ENCODE data around the gene TRPV6.

TRPV6 gene

DNA sequence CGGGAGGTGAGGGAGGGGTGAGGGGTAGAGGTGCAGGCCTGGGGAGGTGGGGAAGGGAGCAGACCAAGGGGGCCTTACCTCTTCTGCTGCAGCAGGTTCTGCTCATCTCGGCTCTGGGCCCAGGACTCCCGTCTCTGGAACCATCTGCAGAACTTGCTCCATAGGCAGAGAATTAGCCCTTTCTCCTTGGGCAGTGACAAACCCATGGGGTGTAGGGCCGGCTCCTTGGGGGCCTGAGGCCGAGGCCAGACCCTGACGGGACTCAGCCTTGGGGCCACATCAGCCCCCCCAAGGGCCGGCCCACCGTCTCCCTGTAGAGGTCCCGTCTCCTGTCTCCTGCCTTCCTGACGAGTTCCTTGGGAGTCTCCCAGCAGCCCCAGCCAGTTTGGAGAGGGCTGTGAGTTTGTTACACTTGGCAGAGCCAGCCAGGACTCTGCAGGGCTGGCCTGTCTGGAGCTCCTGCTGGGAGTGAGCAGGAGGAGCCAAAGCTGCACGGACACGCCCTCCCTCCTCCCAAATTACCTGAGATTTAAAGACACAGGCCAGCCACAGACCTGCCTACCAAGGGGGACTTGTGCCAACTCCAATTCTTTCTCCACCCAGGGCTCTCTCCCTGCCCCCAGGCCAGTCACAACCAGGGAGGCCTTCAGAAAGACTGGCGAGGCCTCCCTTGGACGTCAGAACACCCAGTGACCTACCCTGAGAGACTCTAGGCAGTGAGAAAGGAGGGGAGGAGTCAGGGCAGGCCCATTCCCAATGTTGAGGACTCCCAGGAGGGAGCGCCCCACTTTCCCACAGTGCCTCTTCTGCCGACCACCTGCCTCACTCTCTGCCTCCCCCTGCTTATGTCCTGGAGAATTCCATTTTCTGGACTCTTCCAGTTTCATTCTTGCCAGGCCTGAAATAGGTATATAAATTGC is at the start of gene TRPV6:
Gene TRPV6, minus strand, starts transcription at position 435 of the 920 bp plus-strand sequence.
- Mint-ChIP-seq H3K9me3 (no peaks in the 10 kb centered on the region), H3K27ac (no peak within 1 kb of the TSS), H3K4me3 (no peak within 1 kb of the TSS), H3K27me3 (peaks cover 3% of the 10 kb centered on the region), H3K36me3 (ENCODE audit: low read depth) (no peaks in the 10 kb centered on the region), H3K4me1 (ENCODE audit: low read depth) (no peaks in the 10 kb centered on the region)
- peak; percentile 20 for DNase-seq

DNA sequence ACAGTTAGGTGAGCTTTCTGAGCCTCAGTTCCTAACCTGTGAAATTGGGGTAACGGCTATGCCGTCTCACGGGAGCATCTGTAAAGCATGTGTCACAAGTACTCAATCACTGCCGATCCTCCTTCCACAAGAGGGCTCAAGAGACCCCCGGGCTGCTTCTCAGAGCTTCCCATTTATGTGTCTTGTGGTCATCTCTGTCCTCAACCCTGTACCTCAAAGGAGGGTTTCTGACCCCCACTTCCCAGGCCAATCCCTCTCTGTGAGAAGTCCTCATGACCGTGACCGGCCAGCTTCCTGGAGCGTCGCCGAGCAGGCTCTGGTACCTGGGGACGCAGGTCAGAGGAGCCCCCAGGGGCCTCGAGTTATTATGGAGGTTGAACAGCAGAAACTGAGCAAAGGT is 48.5 kb upstream of the TRPV6 start:
- no peak overlapping the region for H3K4me3 Mint-ChIP-seq
- H3K4me1 Mint-ChIP-seq (ENCODE audit: low read depth) = no peaks in the 10 kb centered on the region
- DNase-seq = no peak
- no peaks in the 10 kb centered on the region for H3K36me3 Mint-ChIP-seq (ENCODE audit: low read depth)
- H3K27me3 Mint-ChIP-seq = peaks cover 4% of the 10 kb centered on the region
- no peak overlapping the region for H3K27ac Mint-ChIP-seq
- no peaks in the 10 kb centered on the region for H3K9me3 Mint-ChIP-seq

DNA sequence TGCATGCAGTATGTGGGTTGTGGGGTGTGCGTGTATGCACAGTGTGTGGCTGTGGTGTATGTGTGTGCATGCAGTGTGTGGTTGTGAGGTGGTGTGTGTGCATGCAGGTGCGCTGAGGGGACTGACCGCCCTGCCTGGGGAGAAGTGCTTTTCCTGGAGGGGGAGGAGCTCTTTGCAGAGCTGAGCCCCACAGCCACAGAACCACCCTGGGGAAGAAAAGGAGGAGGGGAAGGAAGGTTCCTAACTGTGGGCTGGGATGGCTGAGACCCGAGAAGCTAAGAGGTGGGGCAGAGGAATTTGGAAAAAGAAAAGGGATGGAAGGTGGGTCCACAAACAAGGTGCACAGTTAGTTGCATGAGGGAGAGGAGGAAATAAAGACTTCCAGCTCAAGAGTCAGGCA is 48.1 kb upstream of the TRPV6 start, which contains the start of gene TRPV5:
Gene TRPV5, minus strand, starts transcription at position 123 of the 400 bp plus-strand sequence. CDS start 287 bp downstream, outside the sequence.
- Mint-ChIP-seq H3K27ac (no peak within 1 kb of the TSS), H3K27me3 (peaks cover 4% of the 10 kb centered on the region), H3K9me3 (no peaks in the 10 kb centered on the region), H3K4me1 (ENCODE audit: low read depth) (no peaks in the 10 kb centered on the region), H3K36me3 (ENCODE audit: low read depth) (no peaks in the 10 kb centered on the region), H3K4me3 (no peak within 1 kb of the TSS)
- no peak for DNase-seq

DNA sequence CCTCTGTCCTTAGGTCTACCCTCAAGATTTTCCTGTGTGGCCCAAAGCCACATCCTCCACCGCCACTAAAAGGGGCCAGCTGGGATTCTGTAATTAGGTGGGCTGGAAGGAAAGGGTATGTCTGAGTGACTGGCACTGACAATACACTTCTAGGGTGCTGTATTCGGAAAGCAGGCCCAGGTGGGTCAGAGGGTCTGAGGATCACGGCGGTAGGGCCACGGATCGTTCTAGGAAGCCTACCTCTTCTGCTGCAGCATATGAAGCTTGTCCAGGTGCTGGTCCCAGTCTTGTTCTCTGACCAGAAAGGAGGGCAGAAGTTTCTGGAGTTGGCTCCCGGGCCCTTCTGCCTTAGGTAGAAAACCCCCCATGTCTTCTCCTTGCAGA is 47.5 kb upstream of the TRPV6 start:
- DNase-seq = no peak
- no peaks in the 10 kb centered on the region for H3K9me3 Mint-ChIP-seq
- H3K4me1 Mint-ChIP-seq (ENCODE audit: low read depth) = no peaks in the 10 kb centered on the region
- peaks cover 4% of the 10 kb centered on the region for H3K27me3 Mint-ChIP-seq
- H3K4me3 Mint-ChIP-seq = no peak overlapping the region
- no peak overlapping the region for H3K27ac Mint-ChIP-seq
- H3K36me3 Mint-ChIP-seq (ENCODE audit: low read depth) = no peaks in the 10 kb centered on the region

DNA sequence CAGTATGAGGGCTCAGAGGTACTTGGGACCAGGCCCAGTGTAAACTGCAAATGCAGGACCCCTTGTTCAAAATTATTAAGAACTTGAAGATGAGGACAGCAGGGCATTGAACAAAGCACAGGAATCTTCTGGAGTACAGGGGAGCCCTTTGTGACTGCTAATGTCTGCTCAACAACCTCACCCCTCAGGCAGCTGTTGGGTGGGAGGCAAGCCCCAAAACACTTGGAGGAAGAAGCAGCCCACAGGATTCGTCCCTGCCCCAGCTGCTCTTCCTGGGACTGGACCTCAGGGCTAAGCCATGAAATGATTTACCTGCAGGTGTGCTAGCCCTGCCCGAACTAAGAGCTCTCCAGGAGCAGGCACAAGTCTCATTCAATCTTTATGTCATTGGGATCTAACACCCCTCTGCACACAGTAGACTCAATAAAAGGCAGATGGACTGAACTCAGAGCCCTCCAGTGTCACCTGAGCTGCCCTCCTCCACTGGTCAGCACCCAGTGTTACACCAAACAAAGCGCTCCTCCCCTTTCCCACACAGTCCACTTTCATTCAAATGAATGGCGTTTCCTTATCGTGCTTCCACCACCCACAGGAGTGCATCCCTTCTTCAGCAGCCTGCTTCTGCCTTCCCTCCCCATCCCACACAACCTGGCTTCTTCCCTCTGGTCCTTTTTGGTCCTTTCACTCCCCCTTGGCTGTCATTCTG is 47.0 kb upstream of the TRPV6 start:
- Mint-ChIP-seq H3K36me3 (ENCODE audit: low read depth) (no peaks in the 10 kb centered on the region), H3K27ac (no peak overlapping the region), H3K27me3 (peaks cover 2% of the 10 kb centered on the region), H3K4me3 (no peak overlapping the region), H3K9me3 (no peaks in the 10 kb centered on the region), H3K4me1 (ENCODE audit: low read depth) (no peaks in the 10 kb centered on the region)
- no peak for DNase-seq

DNA sequence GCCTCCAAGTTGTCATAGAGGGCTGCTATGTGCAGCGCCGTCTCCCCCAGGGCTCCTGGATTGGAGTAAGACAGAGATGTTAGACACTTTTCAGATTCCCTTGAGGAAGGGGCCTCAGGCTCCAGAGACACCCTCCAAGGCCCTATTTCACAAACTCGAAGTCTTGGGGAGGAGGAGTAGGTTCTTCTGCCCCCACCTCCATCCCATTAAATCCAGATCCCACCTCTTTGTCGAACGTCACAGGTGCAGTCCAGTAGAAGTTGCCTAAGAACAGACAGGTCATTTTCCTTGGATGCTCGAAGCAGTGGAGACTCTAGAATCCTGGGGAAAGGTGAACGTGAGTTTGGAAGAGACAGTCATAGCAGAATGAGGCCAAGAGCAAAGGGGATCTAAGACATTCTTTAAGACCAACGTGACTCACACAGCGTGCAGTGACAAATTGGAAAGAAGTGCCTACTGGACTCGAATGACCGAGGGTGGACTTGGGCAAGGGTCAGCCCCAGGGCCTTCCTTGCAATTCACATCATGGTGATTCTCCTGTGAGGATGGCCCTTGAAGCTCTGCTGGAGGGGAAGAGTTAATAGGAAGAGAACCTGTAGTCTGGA is 44.7 kb upstream of the TRPV6 start:
- no peaks in the 10 kb centered on the region for H3K4me1 Mint-ChIP-seq (ENCODE audit: low read depth)
- no peak overlapping the region for H3K4me3 Mint-ChIP-seq
- no peak overlapping the region for H3K27ac Mint-ChIP-seq
- DNase-seq = no peak
- no peaks in the 10 kb centered on the region for H3K36me3 Mint-ChIP-seq (ENCODE audit: low read depth)
- H3K9me3 Mint-ChIP-seq = no peaks in the 10 kb centered on the region
- H3K27me3 Mint-ChIP-seq = peaks cover 2% of the 10 kb centered on the region

DNA sequence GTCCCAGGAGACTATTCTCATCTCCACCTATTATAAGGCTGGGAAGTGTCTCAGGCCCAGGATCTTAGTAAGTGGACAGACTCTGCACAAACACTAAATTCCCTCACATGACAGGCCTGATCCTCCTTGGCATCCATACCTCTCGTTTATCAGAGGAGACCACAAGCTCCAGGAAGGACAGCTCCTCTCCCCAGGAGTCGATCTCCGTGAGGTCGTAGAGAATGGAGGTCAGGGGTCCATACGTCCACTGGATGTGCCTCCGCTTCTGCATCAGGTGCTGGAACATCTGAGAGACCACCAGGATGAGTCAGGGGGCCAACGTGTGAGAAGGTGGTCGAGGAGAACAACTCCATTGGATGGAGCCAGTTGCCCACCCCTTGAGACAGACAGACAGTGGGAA is 42.4 kb upstream of the TRPV6 start:
- Mint-ChIP-seq H3K27ac (no peak overlapping the region), H3K36me3 (ENCODE audit: low read depth) (no peaks in the 10 kb centered on the region), H3K4me3 (no peak overlapping the region), H3K27me3 (no peaks in the 10 kb centered on the region), H3K9me3 (no peaks in the 10 kb centered on the region), H3K4me1 (ENCODE audit: low read depth) (no peaks in the 10 kb centered on the region)
- no peak for DNase-seq

DNA sequence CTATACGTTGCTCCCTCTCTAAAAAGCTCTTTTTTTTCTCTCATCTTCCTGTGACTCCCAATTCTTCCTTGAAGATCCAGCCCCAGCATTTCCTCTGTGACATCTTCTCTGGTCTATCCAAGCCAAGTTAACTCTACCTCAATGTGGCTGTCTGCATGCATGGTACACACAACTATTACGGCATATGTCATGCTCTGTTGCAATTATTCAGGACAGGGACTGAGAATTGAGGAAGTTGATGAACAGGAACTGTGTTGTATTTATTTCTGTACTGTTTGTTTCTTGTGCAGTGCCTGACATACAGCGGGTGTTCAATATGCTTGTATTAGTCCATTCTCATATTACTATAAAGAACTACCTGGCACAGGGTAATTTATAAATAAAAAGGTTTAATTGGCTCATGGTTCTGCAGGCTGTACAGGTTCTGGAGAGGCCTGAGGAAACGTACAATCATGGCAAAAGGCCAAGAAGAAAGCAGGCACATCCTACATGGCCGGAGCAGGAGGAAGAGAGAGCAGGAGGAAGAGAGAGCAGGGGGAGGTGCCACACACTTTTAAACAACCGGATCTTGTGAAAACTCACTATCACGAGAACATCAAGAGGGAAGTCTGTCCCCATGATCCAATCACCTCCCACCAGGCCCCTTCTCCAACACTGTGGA is 41.7 kb upstream of the TRPV6 start:
- Mint-ChIP-seq H3K4me1 (ENCODE audit: low read depth) (no peaks in the 10 kb centered on the region), H3K36me3 (ENCODE audit: low read depth) (no peaks in the 10 kb centered on the region), H3K27ac (no peak overlapping the region), H3K4me3 (no peak overlapping the region), H3K9me3 (no peaks in the 10 kb centered on the region), H3K27me3 (no peaks in the 10 kb centered on the region)
- no peak for DNase-seq

DNA sequence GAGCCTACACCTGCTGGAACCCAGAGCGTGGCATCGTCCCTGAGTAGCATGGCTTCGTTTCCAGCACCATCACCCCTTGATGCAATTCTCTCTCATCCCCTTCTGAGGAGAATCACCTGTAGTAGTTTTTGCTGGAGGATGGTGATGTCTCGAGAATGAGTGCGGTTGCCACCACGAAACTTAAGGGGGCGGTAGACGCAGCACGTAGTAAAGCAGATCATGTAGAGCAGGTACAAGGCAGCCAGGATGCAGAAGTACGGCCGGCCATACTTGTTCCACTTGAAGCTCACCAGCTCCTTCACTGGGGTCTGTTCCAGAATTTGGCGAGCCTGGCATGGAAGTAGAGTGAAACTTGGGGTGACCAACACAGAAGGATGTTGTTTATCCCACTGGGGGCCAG is 39.9 kb upstream of the TRPV6 start:
- Mint-ChIP-seq H3K36me3 (ENCODE audit: low read depth) (no peaks in the 10 kb centered on the region), H3K4me1 (ENCODE audit: low read depth) (no peaks in the 10 kb centered on the region), H3K27me3 (peaks cover 2% of the 10 kb centered on the region), H3K27ac (no peak overlapping the region), H3K4me3 (no peak overlapping the region), H3K9me3 (no peaks in the 10 kb centered on the region)
- DNase-seq = no peak

DNA sequence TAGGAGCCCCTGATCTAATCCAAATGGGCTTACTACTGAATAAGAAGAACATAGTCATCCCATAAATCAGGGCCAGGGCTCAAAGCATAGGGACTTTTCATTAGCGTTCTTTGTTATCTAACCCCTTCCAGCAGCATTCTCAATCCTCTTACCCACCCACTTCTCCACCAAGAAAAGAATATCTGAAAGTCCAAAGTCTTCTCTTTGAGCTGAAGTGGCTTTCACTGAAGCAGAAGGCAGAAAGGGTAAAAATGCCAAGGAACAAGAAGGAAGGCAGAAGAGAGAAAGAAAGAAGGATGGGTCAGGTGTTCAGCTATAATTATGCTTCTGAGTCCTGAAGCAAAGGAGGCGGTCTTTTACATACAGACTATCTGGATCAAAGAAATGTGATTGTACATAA is 37.8 kb upstream of the TRPV6 start:
- H3K4me1 Mint-ChIP-seq (ENCODE audit: low read depth) = no peaks in the 10 kb centered on the region
- peaks cover 2% of the 10 kb centered on the region for H3K27me3 Mint-ChIP-seq
- no peaks in the 10 kb centered on the region for H3K9me3 Mint-ChIP-seq
- no peak overlapping the region for H3K4me3 Mint-ChIP-seq
- no peak overlapping the region for H3K27ac Mint-ChIP-seq
- H3K36me3 Mint-ChIP-seq (ENCODE audit: low read depth) = no peaks in the 10 kb centered on the region
- DNase-seq = no peak

DNA sequence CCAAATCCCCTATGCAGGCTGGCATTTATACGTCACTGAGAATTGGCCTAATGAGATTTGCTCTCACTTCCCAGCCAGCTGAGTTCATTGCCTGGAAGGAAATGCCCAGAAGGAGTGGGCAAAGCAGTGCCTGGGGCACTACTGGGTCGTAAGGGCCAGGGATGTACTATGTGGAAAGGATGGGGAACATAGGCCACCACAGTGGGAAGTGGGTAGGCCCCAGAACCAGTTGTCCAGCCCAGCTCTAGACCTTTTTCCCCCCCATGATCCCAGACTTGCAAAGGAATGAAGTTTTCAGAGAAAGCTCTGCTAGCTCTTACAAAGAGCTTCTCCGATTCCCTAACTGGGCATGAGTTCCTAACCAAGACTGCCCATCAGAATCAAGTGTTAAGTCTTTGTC is 34.1 kb upstream of the TRPV6 start:
- Mint-ChIP-seq H3K27me3 (peaks cover 2% of the 10 kb centered on the region), H3K27ac (no peak overlapping the region), H3K4me1 (ENCODE audit: low read depth) (no peaks in the 10 kb centered on the region), H3K36me3 (ENCODE audit: low read depth) (no peaks in the 10 kb centered on the region), H3K4me3 (no peak overlapping the region), H3K9me3 (no peaks in the 10 kb centered on the region)
- DNase-seq = no peak

DNA sequence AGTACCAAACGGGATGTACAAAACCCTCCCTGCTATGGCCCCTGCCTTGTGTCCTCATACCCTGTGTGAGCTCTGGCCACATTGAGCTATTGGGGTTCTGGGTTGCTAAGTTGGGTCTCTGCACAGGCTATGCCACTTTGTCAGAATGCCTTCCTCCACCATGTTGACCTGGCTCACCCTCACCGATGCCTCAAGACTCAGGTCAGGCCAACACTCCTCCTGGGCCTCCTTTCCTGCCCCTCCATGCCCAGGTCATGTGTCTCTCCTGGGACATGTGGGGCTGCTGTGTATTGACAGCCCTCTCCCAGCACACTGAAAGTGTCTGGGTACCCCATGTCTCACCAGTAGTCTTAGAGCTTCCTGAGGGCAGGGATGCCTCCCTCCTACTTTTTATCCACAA is 33.4 kb upstream of the TRPV6 start:
- H3K4me1 Mint-ChIP-seq (ENCODE audit: low read depth) = no peaks in the 10 kb centered on the region
- no peak for DNase-seq
- H3K9me3 Mint-ChIP-seq = no peaks in the 10 kb centered on the region
- H3K27ac Mint-ChIP-seq = no peak overlapping the region
- no peak overlapping the region for H3K4me3 Mint-ChIP-seq
- no peaks in the 10 kb centered on the region for H3K36me3 Mint-ChIP-seq (ENCODE audit: low read depth)
- H3K27me3 Mint-ChIP-seq = peaks cover 2% of the 10 kb centered on the region

DNA sequence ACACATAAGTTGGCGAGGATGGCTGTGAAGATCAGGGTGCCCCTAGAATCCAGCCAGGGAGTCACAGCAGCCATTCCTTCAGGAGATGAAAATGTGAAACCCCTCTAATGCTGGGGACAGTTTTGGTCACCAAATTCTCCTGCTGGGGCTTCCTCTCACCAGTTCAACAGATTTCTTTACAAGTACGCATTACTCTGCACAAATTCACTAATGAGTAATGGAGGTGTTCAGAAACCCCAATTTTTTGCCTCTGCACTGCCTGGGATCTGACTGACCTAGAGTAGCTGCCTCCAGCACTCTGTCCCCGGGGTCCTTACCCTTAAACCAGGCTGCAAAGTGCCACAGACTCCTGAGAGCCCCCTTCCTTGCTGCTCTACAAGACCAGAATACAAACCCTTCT is 31.9 kb upstream of the TRPV6 start:
- Mint-ChIP-seq H3K27ac (no peak overlapping the region), H3K9me3 (no peaks in the 10 kb centered on the region), H3K4me1 (ENCODE audit: low read depth) (no peaks in the 10 kb centered on the region), H3K36me3 (ENCODE audit: low read depth) (no peaks in the 10 kb centered on the region), H3K27me3 (peaks cover 2% of the 10 kb centered on the region), H3K4me3 (no peak overlapping the region)
- DNase-seq = no peak

DNA sequence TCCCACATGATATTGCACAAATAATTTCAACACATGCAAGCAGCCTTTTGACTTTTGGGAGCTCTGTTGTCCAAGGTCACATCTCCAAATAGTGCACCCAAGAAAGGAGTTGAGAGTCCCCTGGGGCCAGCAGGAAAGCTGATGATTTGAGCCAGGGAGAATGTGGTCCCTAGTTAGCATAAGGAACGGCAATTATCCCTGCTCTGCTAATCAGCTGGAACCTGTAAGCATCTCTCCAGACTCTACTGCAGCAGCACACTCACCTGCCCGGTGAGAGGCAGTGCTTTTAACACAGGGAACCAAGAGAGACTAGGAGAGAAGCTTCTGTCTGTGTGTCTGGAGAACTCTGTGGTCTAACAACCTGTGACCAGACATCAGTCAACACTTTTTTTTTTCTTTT is 31.0 kb upstream of the TRPV6 start:
- Mint-ChIP-seq H3K9me3 (no peaks in the 10 kb centered on the region), H3K27ac (no peak overlapping the region), H3K4me3 (no peak overlapping the region), H3K27me3 (peaks cover 1% of the 10 kb centered on the region), H3K4me1 (ENCODE audit: low read depth) (no peaks in the 10 kb centered on the region), H3K36me3 (ENCODE audit: low read depth) (no peaks in the 10 kb centered on the region)
- no peak for DNase-seq

Data from activated T-cell treated with anti-CD3 and anti-CD28 coated beads, Interleukin-2, amount 50 U/mL, for 24 hours (primary cell).